Neural cell (in vitro differentiated cells): Measurements from ENCODE around the gene FAM186B.

ENCODE experiments used
- CTCF ChIP-seq: fragments of 450-650 bp; IDR thresholded peaks from 2 replicates; pipeline ENCODE4 v1.5.1; 2014; ENCODE audit warnings: antibody characterized with exemption, mild to moderate bottlenecking, moderate library complexity; ENCODE audit not compliant: poor library complexity, severe bottlenecking
- POLR2AphosphoS5 ChIP-seq: IDR thresholded peaks from 2 replicates; pipeline ENCODE4 v1.6.1; 2012

GRCh38 chr12:49636574-49636973 lies 31.1 kb upstream of the FAM186B start:
- TF ChIP-seq CTCF, result no peak
- TF ChIP-seq POLR2AphosphoS5, result no peak
